ENCODE data around the gene CLCN6. TPM values are rescaled to one million over a fixed set of nuclear protein-coding genes. Genes with fewer than 3 reads are reported as not detected.
A peak's percentile ranks its signal among the peaks of the same experiment; 100 is the strongest.

The CLCN6 gene
- total and polyA plus RNA-seq, 2 of the 13 experiments (the other 11 are each of a cell fraction or from before 2014, with no cell fraction given): 14.9 to 19.3 TPM

GRCh38 chr1:11784993-11785769 is 20.8 kb upstream of the CLCN6 start (continued):
- 0 out of 2 replicates have a peak, but pooled peaks have one; percentile 35 for TF ChIP-seq ZNF770 (CRISPR knock-in tag; IDR thresholded peaks at IDR 0.05)
- peak; percentile 59; the same call in 1 of the 2 replicates for TF ChIP-seq ERF (CRISPR knock-in tag; IDR thresholded peaks at IDR 0.05)
- no peak for TF ChIP-seq ZIK1 (CRISPR knock-in tag; IDR thresholded peaks at IDR 0.05; ENCODE audit: borderline replicate concordance, low read depth)
- peak; percentile 83 for TF ChIP-seq HNF1B (CRISPR knock-in tag; IDR thresholded peaks at IDR 0.05)
- TF ChIP-seq ZNF550 (CRISPR knock-in tag; IDR thresholded peaks at IDR 0.05; ENCODE audit: borderline replicate concordance): no peak
- TF ChIP-seq ZSCAN25 (CRISPR knock-in tag; IDR thresholded peaks at IDR 0.05): peak; percentile 14; the same call in 1 of the 2 replicates
- peak; percentile 36; the same call in 1 of the 2 replicates for TF ChIP-seq FOXP4 (CRISPR knock-in tag; IDR thresholded peaks at IDR 0.05)
- TF ChIP-seq ZFY (CRISPR knock-in tag; IDR thresholded peaks at IDR 0.05): peak; percentile 30; the same call in 1 of the 2 replicates
- TF ChIP-seq ZNF883 (CRISPR knock-in tag; IDR thresholded peaks at IDR 0.05; ENCODE audit: not compliant biosample characterization): peak; percentile 44
- peak; percentile 17; the same call in 1 of the 2 replicates for TF ChIP-seq SMC3 (IDR thresholded peaks at IDR 0.05; ENCODE audit: low read length)
- TF ChIP-seq ARNT2 (CRISPR knock-in tag; IDR thresholded peaks at IDR 0.05; ENCODE audit: low read depth): peak; percentile 54; the same call in 1 of the 2 replicates
- TF ChIP-seq RAD21 (CRISPR knock-in tag; IDR thresholded peaks at IDR 0.05): peak; percentile 84
- peak; percentile 39; the same call in 1 of the 2 replicates for TF ChIP-seq HDAC1 (CRISPR knock-in tag; IDR thresholded peaks at IDR 0.05)
- TF ChIP-seq ZNF710 (CRISPR knock-in tag; IDR thresholded peaks at IDR 0.05; ENCODE audit: borderline replicate concordance): 0 out of 2 replicates have a peak, but pooled peaks have one; percentile 33
- TF ChIP-seq NRL (CRISPR knock-in tag; IDR thresholded peaks at IDR 0.05; ENCODE audit: borderline replicate concordance): 0 out of 2 replicates have a peak, but pooled peaks have one; percentile 42
- TF ChIP-seq KDM1A (CRISPR knock-in tag; IDR thresholded peaks at IDR 0.05): no peak
- TF ChIP-seq ZNF703 (CRISPR knock-in tag; IDR thresholded peaks at IDR 0.05; ENCODE audit: borderline replicate concordance): no peak
- 0 out of 2 replicates have a peak, but pooled peaks have one; percentile 22 for TF ChIP-seq ATF7-NPFF (CRISPR knock-in tag; IDR thresholded peaks at IDR 0.05; ENCODE audit: low read depth)
- TF ChIP-seq ZFP41 (CRISPR knock-in tag; IDR thresholded peaks at IDR 0.05; ENCODE audit: borderline replicate concordance): no peak
- peak; percentile 45; the same call in 1 of the 2 replicates for TF ChIP-seq HOXA3 (CRISPR knock-in tag; IDR thresholded peaks at IDR 0.05)
- TF ChIP-seq ZNF136 (CRISPR knock-in tag; IDR thresholded peaks at IDR 0.05; ENCODE audit: low read depth): no peak

Measured in HepG2 (cell line).